Activated T-cell treated with anti-CD3 and anti-CD28 coated beads, Interleukin-2, amount 50 U/mL, for 1 hour (primary cell): ENCODE data around the gene OPN3.

ENCODE experiments used
- DNase-seq: peaks from one replicate; pipeline ENCODE4 v3.0.0-alpha.2; 2020

OPN3 gene

GRCh38 chr1:241644259-241644658 is 4.1 kb upstream of the OPN3 start:
- no peak for DNase-seq

GRCh38 chr1:241642593-241642944 is 2.4 kb upstream of the OPN3 start:
- DNase-seq = no peak

- DNase-seq = no peak
These were observed 1.8 kb upstream of the OPN3 start for GRCh38 chr1:241641773-241642592.

DNA sequence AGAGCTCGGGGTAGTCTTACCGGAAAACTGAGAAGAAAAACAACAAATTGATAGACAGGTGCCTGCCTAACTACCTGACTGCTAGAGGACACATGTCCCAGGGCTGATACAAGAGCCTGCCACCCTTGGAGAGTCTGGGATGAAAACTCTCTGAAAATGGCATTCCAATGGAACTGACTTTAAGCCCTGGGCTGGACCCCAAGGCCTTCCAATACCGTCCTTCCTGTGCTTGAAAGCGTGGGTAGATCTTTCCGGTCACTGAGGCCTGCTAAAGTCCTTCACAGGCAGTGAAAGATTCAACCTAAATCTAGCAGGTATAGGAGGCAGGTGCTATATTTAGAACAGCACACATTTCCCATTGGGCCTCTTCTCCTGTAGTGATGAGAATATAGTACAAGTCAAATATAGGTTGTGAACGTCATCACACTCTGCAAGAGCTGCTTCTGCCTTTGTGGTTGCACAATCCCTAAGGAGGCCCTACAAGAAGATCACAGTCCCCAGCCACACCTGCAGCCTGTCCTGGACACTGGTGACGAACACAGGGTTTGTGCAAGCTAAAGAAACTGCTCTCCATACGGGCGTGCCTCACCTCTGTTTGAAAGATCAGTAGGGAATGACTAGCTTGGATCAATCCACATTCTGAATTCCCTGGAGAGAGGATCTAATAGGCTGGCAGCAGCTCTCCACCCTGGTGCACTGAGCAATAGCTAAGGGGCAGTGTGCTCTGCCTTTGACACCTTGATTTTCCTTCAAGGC is 876 bp upstream of the OPN3 start:
- no peak for DNase-seq

DNA sequence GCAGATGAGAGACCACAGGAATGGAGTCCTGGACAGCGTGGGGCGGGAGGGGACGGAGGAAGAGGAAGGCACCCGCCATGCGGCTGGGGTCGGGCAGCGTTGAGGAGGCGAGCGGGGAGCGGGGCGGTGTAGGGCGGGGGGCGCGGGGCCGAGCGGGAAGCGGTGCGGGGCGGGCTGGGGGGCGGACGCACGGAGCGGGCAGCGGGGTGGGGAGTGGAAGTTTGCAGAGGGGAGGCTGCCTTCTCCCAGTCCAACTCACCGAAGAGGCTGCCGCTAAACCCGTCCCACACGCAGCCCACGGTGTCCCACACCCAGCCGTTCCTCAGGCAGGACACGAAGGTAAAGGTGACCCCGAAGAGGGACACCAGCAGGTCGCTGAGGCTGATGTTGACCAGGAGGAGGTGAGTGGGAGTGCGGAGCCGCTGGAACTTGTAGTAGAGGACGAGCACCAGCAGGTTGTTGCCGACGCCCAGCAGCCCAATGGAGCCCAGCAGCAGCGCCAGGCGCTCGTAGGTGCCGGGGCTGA is 483 bp downstream of the OPN3 start:
- no peak for DNase-seq

GRCh38 chr1:241638909-241639622 is 1.1 kb downstream of the OPN3 start:
- DNase-seq = no peak

DNA sequence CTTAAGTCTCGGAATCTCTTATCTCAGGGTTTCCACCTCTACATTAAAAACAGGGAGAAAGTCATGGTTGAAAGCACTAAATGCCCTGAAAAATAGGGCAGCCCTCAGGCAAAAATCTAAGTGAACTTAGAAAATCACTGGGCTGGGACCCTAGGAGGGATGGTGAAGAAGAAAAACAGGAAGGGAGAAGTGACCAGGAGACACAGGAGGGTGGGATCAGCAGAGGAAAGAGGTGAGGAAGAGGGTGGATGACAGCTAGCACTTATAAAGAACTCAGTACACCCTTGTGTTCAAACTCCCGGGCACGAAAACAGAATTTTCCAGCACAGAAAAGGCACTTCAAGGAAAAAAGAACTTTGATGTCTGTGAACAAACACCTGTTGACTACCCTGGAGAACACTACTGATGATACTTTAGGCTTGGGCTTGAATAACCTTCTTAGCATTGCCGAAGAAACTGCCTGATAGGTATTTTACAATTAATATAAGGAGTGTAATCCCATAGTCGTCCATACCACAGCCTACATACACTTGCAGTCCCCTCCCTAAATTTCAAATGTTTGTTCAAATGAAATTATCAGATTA is 2.0 kb downstream of the OPN3 start:
- DNase-seq = no peak

GRCh38 chr1:241637604-241638003 is 2.6 kb downstream of the OPN3 start:
- DNase-seq = no peak

DNA sequence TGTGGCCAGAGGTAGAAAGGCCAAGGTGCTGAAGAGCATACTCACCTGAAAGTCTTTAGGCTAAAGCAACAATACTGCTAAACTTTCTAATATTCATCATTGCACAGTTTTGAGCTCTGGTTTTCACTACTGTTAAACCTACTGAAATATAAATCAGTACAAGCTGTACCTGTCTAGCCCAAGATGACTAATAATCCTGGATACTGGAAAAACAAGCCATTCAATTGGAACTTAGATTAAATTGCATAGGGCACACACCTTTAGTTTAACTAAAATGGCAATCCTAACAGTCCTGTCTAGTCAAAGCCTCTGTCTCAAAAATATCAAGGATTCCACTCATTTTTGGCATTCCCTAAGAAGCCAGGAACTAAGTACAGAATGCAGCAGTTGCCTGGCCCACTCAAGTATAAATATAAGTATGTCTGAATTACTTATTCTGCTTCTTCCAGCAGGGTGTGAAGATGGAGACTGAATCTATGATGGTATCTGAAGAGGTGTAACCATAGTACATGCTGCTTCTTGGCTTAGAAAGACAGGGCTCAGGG is 3.1 kb downstream of the OPN3 start:
- DNase-seq = no peak

GRCh38 chr1:241636291-241636690 is 3.9 kb downstream of the OPN3 start:
- DNase-seq = no peak

GRCh38 chr1:241635556-241636152 is 4.5 kb downstream of the OPN3 start:
- DNase-seq = no peak

- DNase-seq = no peak
These were observed 7.2 kb downstream of the OPN3 start for GRCh38 chr1:241632987-241633386.

DNA sequence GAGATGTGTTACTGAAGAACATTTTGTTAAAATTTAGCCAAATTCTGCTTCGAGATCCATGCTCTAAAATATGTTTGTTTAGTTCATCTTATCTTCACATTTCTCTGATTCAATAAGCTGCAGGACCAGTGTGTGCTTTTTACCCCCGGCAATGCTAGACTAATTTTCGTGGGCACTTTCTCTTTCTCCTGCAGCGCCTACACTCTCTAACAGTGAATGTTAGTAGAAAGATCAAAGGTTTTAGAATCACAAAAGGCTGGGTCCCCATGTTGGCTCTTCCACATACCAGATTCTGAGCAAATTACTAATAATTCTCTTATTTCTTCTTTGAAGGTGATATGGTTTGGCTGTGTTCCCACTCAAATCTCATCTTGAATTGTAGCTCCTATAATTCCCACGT is 8.5 kb downstream of the OPN3 start:
- DNase-seq = no peak

- no peak for DNase-seq
These were observed 9.3 kb downstream of the OPN3 start for GRCh38 chr1:241630899-241631298.

- DNase-seq = no peak
These were observed 9.7 kb downstream of the OPN3 start for GRCh38 chr1:241630476-241630875.

GRCh38 chr1:241630005-241630404 is 10.2 kb downstream of the OPN3 start:
- no peak for DNase-seq

GRCh38 chr1:241627453-241628259 is 12.5 kb downstream of the OPN3 start:
- DNase-seq = no peak

DNA sequence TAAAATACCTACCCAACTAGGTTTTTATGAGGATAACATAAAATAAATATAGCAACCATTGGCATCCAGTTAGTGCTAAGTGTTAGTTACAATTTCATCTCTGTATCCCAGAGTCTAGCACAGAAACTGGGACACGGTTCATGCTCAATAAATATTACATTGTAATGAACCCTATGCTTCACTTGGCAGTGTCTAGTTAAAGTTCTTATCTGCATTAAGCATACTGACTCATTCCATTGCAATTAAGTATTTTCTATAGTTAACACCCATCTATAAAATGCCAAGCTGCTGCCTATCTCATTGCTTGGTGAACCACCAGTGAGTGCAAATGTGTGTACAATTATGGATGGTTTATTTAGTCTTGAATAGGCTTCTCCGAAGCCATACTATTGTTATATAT is 15.2 kb downstream of the OPN3 start:
- DNase-seq = no peak

GRCh38 chr1:241622669-241623068 is 17.5 kb downstream of the OPN3 start:
- no peak for DNase-seq

DNA sequence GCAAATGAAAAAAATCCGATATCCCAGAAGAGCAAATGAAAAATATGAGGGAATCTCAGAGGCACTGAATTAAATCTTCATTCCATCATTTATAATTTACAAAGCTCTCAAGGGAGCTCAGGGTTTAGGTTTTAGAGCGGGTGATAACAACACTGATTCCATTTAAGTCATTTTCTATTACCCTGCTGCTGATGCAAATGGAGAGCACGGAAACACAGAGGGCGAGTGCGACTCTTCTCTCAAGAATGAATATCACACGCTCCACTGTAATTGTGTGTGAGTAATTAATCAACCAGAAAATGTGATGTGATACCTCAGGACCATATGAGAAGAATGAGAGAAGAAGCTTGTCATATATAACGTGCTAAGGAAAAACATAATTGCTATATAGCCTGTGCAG is 22.7 kb downstream of the OPN3 start:
- no peak for DNase-seq
